Thyroid gland (tissue), 4 donors: ENCODE data around the gene RASGRF1.

ENCODE experiments used
- CTCF ChIP-seq, 6 experiments: fragments of 200-600 bp in 3 of 6; fragments of 450-650 bp in 3 of 6; sonication (generic) in 3 of 6; IDR thresholded peaks; one replicate each; pipeline ENCODE4 v1.5.1; 2016 to 2019; ENCODE audit warnings: antibody characterized with exemption in 6 of 6, mild to moderate bottlenecking in 2 of 6, inconsistent platforms in 1 of 6, moderate library complexity in 1 of 6
- POLR2A ChIP-seq, 2 donors: fragments of 450-650 bp; IDR thresholded peaks; one replicate each; pipeline ENCODE4 v1.6.1; 2017; ENCODE audit warnings: antibody characterized with exemption in 2 of 2, mild to moderate bottlenecking in 2 of 2, moderate library complexity in 1 of 2

- TF ChIP-seq CTCF (IDR thresholded peaks at IDR 0.05) (no peak), POLR2A (IDR thresholded peaks at IDR 0.05) (no peak)
Observed at GRCh38 chr15:79025201-79025600, 65.4 kb downstream of the RASGRF1 start.
